ENCODE measurements around the gene LYSMD1.

LYSMD1 gene

DNA sequence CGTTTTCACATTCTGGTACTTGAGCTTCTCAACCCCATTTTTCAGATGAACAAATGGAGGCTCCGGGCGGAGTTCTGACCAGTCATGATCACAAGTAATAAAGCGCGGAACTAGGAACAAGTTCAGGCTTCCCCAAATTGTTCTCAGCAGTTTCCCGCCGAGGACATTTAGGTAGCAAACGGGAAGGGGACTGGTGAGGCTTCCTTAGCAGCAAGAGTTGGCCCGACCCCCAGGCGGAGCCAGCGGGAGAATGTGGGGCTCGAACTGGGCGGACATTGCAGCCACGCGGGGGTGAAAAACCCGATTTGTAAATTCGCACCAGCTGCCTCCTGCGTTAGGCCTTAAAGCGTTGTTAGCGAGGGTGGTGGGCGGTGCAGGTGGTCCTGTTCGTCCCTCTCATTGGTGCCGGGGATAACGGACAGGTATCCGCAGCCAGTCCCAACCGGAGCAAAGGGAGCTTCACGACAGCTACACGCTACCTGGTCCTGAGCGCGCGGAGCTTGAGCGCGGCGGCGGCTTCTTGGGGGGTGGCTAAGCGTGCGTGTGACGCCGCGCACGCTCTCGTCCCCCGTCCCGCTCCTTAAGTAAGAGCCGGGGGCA lies 34.6 kb downstream of the LYSMD1 start:
- DNase-seq (ENCODE audit: insufficient read length, low spot score) (no peak), FAIRE-seq (no peak)

DNA sequence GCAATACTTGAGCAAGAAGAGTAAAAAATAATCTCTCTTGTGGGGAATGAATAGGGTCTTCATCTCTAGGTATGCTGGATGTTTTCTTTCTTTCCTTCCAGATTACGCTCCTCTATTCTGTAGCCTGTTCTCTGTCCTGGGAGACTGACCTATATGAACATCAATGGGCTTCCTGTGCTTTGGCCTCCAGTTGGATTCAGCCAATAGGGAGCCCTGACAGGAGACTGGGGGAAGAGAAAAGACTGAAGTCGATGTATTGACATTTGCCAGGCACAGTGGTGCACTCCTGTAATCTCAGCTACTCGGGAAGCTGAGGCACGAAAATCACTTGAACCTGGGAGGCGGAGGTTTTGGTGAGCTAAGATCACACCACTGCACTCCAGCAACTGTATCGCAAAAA lies 36.9 kb downstream of the LYSMD1 start:
- TF ChIP-seq, protein P1, sequence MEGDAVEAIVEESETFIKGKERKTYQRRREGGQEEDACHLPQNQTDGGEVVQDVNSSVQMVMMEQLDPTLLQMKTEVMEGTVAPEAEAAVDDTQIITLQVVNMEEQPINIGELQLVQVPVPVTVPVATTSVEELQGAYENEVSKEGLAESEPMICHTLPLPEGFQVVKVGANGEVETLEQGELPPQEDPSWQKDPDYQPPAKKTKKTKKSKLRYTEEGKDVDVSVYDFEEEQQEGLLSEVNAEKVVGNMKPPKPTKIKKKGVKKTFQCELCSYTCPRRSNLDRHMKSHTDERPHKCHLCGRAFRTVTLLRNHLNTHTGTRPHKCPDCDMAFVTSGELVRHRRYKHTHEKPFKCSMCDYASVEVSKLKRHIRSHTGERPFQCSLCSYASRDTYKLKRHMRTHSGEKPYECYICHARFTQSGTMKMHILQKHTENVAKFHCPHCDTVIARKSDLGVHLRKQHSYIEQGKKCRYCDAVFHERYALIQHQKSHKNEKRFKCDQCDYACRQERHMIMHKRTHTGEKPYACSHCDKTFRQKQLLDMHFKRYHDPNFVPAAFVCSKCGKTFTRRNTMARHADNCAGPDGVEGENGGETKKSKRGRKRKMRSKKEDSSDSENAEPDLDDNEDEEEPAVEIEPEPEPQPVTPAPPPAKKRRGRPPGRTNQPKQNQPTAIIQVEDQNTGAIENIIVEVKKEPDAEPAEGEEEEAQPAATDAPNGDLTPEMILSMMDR (IDR thresholded peaks at IDR 0.05; ENCODE audit: insufficient read depth, missing control alignments): no peak
- DNase-seq (ENCODE audit: insufficient read length, low spot score) (no peak), FAIRE-seq (no peak)

More for the DNA sequence above, 34.6 kb downstream of the LYSMD1 start:
- TF ChIP-seq, protein P1 (IDR thresholded peaks at IDR 0.05; ENCODE audit: insufficient read depth, missing control alignments): no peak

- DNase-seq (ENCODE audit: insufficient read length, low spot score) (no peak), FAIRE-seq (no peak)
- TF ChIP-seq, protein P1 (IDR thresholded peaks at IDR 0.05; ENCODE audit: insufficient read depth, missing control alignments): no peak
These were observed 40.8 kb downstream of the LYSMD1 start for GRCh38 chr1:151124763-151125403.

DNA sequence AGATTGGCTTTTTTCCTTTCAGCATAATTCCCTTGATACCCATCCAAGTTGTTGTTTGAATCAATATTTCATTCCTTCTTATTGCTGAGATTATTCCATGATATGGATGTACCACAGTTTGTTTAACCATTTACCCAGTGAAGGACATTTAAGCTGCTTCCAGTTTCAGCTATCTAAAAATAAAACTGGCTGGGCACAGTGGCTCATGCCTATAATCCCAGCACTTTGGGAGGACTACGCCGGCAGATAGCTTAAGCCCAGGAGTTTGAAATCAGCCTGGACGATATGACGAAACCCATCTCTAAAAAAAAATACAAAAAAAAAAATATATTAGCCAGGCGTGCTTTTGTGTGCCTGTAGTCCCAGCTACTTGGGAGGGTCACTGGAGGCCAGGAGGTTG lies 51.8 kb downstream of the LYSMD1 start:
- no peak for FAIRE-seq
- no peak for DNase-seq (ENCODE audit: insufficient read length, low spot score)
- TF ChIP-seq, protein P1 (IDR thresholded peaks at IDR 0.05; ENCODE audit: insufficient read depth, missing control alignments): no peak

All from D721Med (cell line).